OCI-LY3 (cell line): ENCODE data around the gene NCOA3.

Experiments
- H2AFZ ChIP-seq: fragments of 200-600, 300-600 bp; shearing (Covaris generic); 2 replicates; pipeline ENCODE4 v1.6.0; 2014; ENCODE audit warnings: antibody characterized with exemption, low read depth, low read length
- H3K27ac ChIP-seq: fragments of 200-600, 300-600 bp; sonication (generic); 2 replicates; pipeline ENCODE4 v1.5.1; 2014; ENCODE audit warnings: mild to moderate bottlenecking, low read length, moderate library complexity, mixed read lengths
- H3K27me3 ChIP-seq: fragments of 200-600, 300-600 bp; sonication (generic); 2 replicates; pipeline ENCODE4 v1.6.1; 2014; ENCODE audit warnings: low read depth, low read length, mixed read lengths
- H3K36me3 ChIP-seq: fragments of 200-600, 300-600 bp; sonication (generic); replicated peaks from 2 replicates; pipeline ENCODE3; 2014; ENCODE audit warnings: low read depth, low read length, mixed read lengths
- H3K4me1 ChIP-seq: fragments of 300-600, 200-600 bp; sonication (generic); 2 replicates; pipeline ENCODE4 v1.6.1; 2014; ENCODE audit warnings: low read length, mixed read lengths
- H3K4me2 ChIP-seq: fragments of 200-600, 300-600 bp; sonication (generic); 2 replicates; pipeline ENCODE4 v1.6.1; 2014; ENCODE audit warnings: low read length, mixed read lengths
- H3K4me3 ChIP-seq: fragments of 300-600, 200-600 bp; sonication (generic); 2 replicates; pipeline ENCODE4 v1.5.1; 2014; ENCODE audit warnings: antibody characterized with exemption, mild to moderate bottlenecking, low read length, moderate library complexity
- H3K79me2 ChIP-seq: fragments of 300-600, 200-600 bp; shearing (Covaris generic); 2 replicates; pipeline ENCODE4 v1.6.1; 2014; ENCODE audit warnings: mild to moderate bottlenecking, low read length, mixed read lengths
- H3K9ac ChIP-seq: fragments of 300-600, 200-600 bp; shearing (Covaris generic); 2 replicates; pipeline ENCODE4 v1.6.0; 2014; ENCODE audit warnings: mild to moderate bottlenecking, low read length, moderate library complexity
- H3K9me3 ChIP-seq: fragments of 200-600, 300-600 bp; shearing (Covaris generic); 2 replicates; pipeline ENCODE4 v1.6.1; 2014; ENCODE audit warnings: low read length, mixed read lengths; ENCODE audit not compliant: insufficient read depth
- H4K20me1 ChIP-seq: fragments of 200-600, 300-600 bp; sonication (generic); 2 replicates; pipeline ENCODE4 v1.6.1; 2016; ENCODE audit warnings: low read length, mixed read lengths; ENCODE audit not compliant: insufficient read depth
- CTCF ChIP-seq: fragments of 200-600, 300-600 bp; sonication (generic); IDR thresholded peaks from 2 replicates; pipeline ENCODE4 v1.5.1; 2014; ENCODE audit warnings: antibody characterized with exemption, low read length, low read depth
- EZH2phosphoT487 ChIP-seq: fragments of 200-600 bp; shearing (Covaris generic); IDR thresholded peaks from 2 replicates; pipeline ENCODE4 v1.6.1; 2018; ENCODE audit warnings: antibody characterized with exemption, mixed run types, low read depth

NCOA3 gene

GRCh38 chr20:47627540-47627939 lies 125.9 kb downstream of the NCOA3 start:
- H3K9me3 ChIP-seq, result no peaks in the 10 kb centered on the region
- peaks cover 75% of the 10 kb centered on the region for H3K36me3 ChIP-seq
- peaks cover 31% of the 10 kb centered on the region for H4K20me1 ChIP-seq
- H3K4me1 ChIP-seq, result peaks cover 8% of the 10 kb centered on the region
- H3K27ac ChIP-seq, result no peak overlapping the region
- peaks cover 47% of the 10 kb centered on the region for H3K79me2 ChIP-seq
- H3K27me3 ChIP-seq, result no peaks in the 10 kb centered on the region
- H3K4me2 ChIP-seq, result no peak overlapping the region
- no peak overlapping the region for H3K9ac ChIP-seq
- TF ChIP-seq EZH2phosphoT487, result no peak
- no peak for TF ChIP-seq CTCF
- no peak overlapping the region for H2AFZ ChIP-seq
- no peak overlapping the region for H3K4me3 ChIP-seq

DNA sequence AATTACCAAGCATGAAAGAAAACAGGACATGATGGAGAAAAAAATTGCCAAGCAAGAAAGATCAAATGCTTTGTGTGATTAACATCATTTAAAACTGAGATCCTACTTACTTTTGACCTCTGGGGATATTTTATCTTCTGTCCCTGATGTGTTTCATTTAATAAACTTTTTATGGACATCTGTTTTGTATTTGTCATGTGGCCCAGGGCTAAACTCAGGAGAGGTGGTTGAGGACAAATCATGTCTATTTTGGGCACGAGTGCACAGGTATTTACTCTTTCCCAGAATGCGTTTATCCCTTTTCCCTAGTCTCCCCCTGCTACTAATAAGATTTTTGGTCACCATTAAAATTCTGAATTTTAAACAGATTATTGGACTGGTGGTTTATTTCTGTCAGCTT lies 128.2 kb downstream of the NCOA3 start:
- H3K79me2 ChIP-seq, result peaks cover 29% of the 10 kb centered on the region
- H3K4me1 ChIP-seq, result peaks cover 8% of the 10 kb centered on the region
- H3K27me3 ChIP-seq, result no peaks in the 10 kb centered on the region
- peaks cover 72% of the 10 kb centered on the region for H3K36me3 ChIP-seq
- no peak overlapping the region for H3K4me3 ChIP-seq
- no peak overlapping the region for H3K9ac ChIP-seq
- TF ChIP-seq CTCF (no peak), EZH2phosphoT487 (no peak)
- H2AFZ ChIP-seq, result no peak overlapping the region
- H4K20me1 ChIP-seq, result peaks cover 27% of the 10 kb centered on the region
- no peak overlapping the region for H3K27ac ChIP-seq
- H3K4me2 ChIP-seq, result no peak overlapping the region
- H3K9me3 ChIP-seq, result no peaks in the 10 kb centered on the region

GRCh38 chr20:47631078-47631477 lies 129.4 kb downstream of the NCOA3 start:
- H4K20me1 ChIP-seq, result peaks cover 23% of the 10 kb centered on the region
- H3K36me3 ChIP-seq, result peaks cover 68% of the 10 kb centered on the region
- no peak for TF ChIP-seq EZH2phosphoT487
- no peak overlapping the region for H2AFZ ChIP-seq
- H3K79me2 ChIP-seq, result peaks cover 26% of the 10 kb centered on the region
- peaks cover 8% of the 10 kb centered on the region for H3K4me1 ChIP-seq
- H3K4me2 ChIP-seq, result no peak overlapping the region
- H3K9ac ChIP-seq, result no peak overlapping the region
- H3K4me3 ChIP-seq, result no peak overlapping the region
- H3K27ac ChIP-seq, result peak overlapping the region; percentile 2; the same call in 1 of the 2 replicates
- no peaks in the 10 kb centered on the region for H3K27me3 ChIP-seq
- no peaks in the 10 kb centered on the region for H3K9me3 ChIP-seq

DNA sequence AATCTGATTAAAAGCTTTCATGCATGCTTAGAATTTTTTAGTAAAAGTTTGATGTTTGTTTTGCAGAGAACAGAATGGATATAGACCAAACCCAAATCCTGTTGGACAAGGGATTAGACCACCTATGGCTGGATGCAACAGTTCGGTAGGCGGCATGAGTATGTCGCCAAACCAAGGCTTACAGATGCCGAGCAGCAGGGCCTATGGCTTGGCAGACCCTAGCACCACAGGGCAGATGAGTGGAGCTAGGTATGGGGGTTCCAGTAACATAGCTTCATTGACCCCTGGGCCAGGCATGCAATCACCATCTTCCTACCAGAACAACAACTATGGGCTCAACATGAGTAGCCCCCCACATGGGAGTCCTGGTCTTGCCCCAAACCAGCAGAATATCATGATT lies 133.6 kb downstream of the NCOA3 start:
- peaks cover 79% of the 10 kb centered on the region for H3K36me3 ChIP-seq
- peaks cover 33% of the 10 kb centered on the region for H3K79me2 ChIP-seq
- H3K27ac ChIP-seq, result no peak overlapping the region
- no peak overlapping the region for H3K9ac ChIP-seq
- no peaks in the 10 kb centered on the region for H3K9me3 ChIP-seq
- no peak for TF ChIP-seq CTCF
- TF ChIP-seq EZH2phosphoT487, result no peak
- H4K20me1 ChIP-seq, result peaks cover 27% of the 10 kb centered on the region; the same call in 1 of the 2 replicates
- H3K4me1 ChIP-seq, result peaks cover 8% of the 10 kb centered on the region
- no peak overlapping the region for H3K4me2 ChIP-seq
- H3K27me3 ChIP-seq, result no peaks in the 10 kb centered on the region
- no peak overlapping the region for H3K4me3 ChIP-seq
- no peak overlapping the region for H2AFZ ChIP-seq

DNA sequence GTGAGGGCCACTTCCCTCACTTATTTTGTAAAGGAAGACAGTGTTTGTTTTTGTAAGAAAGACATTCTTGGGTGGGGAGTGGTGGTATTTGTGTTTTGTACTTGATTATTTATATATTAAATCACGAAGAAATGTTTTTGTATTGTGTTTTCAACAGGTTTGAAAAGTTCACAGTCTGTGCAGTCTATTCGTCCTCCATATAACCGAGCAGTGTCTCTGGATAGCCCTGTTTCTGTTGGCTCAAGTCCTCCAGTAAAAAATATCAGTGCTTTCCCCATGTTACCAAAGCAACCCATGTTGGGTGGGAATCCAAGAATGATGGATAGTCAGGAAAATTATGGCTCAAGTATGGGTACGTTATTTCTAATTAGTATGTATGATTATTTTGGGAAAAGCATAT lies 137.2 kb downstream of the NCOA3 start:
- TF ChIP-seq EZH2phosphoT487 (no peak), CTCF (no peak)
- H3K79me2 ChIP-seq, result peaks cover 16% of the 10 kb centered on the region
- H2AFZ ChIP-seq, result no peak overlapping the region
- peaks cover 15% of the 10 kb centered on the region; the same call in 1 of the 2 replicates for H4K20me1 ChIP-seq
- H3K9ac ChIP-seq, result no peak overlapping the region
- H3K36me3 ChIP-seq, result peaks cover 81% of the 10 kb centered on the region
- H3K9me3 ChIP-seq, result no peaks in the 10 kb centered on the region
- H3K4me1 ChIP-seq, result no peaks in the 10 kb centered on the region
- H3K27ac ChIP-seq, result no peak overlapping the region
- H3K4me3 ChIP-seq, result no peak overlapping the region
- H3K4me2 ChIP-seq, result no peak overlapping the region
- no peaks in the 10 kb centered on the region for H3K27me3 ChIP-seq
